K562 (cell line): Measurements from ENCODE around the gene LST1. TPM values are rescaled to one million over a fixed set of nuclear protein-coding genes. Genes with fewer than 3 reads are reported as not detected.

Source experiments
- CBFA2T2 ChIP-seq: fragments of 450-650 bp; conservative IDR thresholded peaks from 2 replicates; pipeline ENCODE4 v1.6.1; 2017; ENCODE audit warnings: mild to moderate bottlenecking
- EZH2 ChIP-seq: IDR thresholded peaks from 2 replicates; pipeline ENCODE4 v1.6.1; 2012; ENCODE audit warnings: low read depth, mild to moderate bottlenecking, inconsistent platforms, low read length, borderline replicate concordance
- HINFP ChIP-seq: fragments of 450-650 bp; conservative IDR thresholded peaks from 2 replicates; pipeline ENCODE4 v1.6.1; 2016; ENCODE audit warnings: missing genetic modification characterization, low read depth, mild to moderate bottlenecking, control low read depth, missing compliant biosample characterization
- HNRNPL ChIP-seq: fragments of 200-400 bp; formaldehyde crosslinking; IDR thresholded peaks from 2 replicates; pipeline ENCODE4 v1.6.1; 2017; ENCODE audit warnings: low read depth, mild to moderate bottlenecking, low read length
- IRF9 ChIP-seq: fragments of 450-650 bp; IDR thresholded peaks from 2 replicates; pipeline ENCODE4 v1.6.1; 2016; ENCODE audit warnings: missing biosample characterization, missing genetic modification characterization
- KHSRP ChIP-seq: fragments of 450-650 bp; IDR thresholded peaks from 2 replicates; pipeline ENCODE4 v1.6.1; 2017
- KLF16 ChIP-seq: IDR thresholded peaks from 2 replicates; pipeline ENCODE4 v1.6.1; 2016; ENCODE audit warnings: antibody characterized with exemption
- MAFG ChIP-seq: fragments of 450-650 bp; conservative IDR thresholded peaks from 2 replicates; pipeline ENCODE4 v1.6.1; 2016; ENCODE audit warnings: missing genetic modification characterization, missing compliant biosample characterization
- MECOM ChIP-seq: fragments of 250-450 bp; sonication (Bioruptor Pico); IDR thresholded peaks from 2 replicates; pipeline ENCODE4 v1.8.0; 2022; ENCODE audit warnings: inconsistent platforms
- PHF20 ChIP-seq: fragments of 450-650 bp; IDR thresholded peaks from 2 replicates; pipeline ENCODE4 v1.6.1; 2018; ENCODE audit not compliant: partially characterized antibody
- SMARCA4 ChIP-seq: fragments of 450-650 bp; IDR thresholded peaks from 2 replicates; pipeline ENCODE4 v1.6.1; 2016
- SMARCE1 ChIP-seq: fragments of 450-650 bp; IDR thresholded peaks from 2 replicates; pipeline ENCODE4 v1.7.1; 2016; ENCODE audit warnings: mild to moderate bottlenecking
- SNRNP70 ChIP-seq: fragments of 200-400 bp; formaldehyde crosslinking; optimal IDR thresholded peaks from 2 replicates; pipeline ENCODE3; 2017; ENCODE audit warnings: low read depth, low read length
- SREBF1 ChIP-seq: fragments of 150-350 bp; IDR thresholded peaks from 2 replicates; pipeline ENCODE4 v1.6.1; 2014; ENCODE audit warnings: antibody characterized with exemption, low read depth, low read length, borderline replicate concordance
- STAT6 ChIP-seq: sonication (generic); formaldehyde crosslinking; IDR thresholded peaks from 2 replicates; pipeline ENCODE4 v1.8.1; 2023; ENCODE audit warnings: mild to moderate bottlenecking, missing genetic modification reagents
- TAF9B ChIP-seq: fragments of 450-650 bp; IDR thresholded peaks from 2 replicates; pipeline ENCODE4 v1.6.1; 2018; ENCODE audit warnings: mild to moderate bottlenecking; ENCODE audit not compliant: partially characterized antibody
- TEAD2 ChIP-seq: fragments of 450-650 bp; IDR thresholded peaks from 2 replicates; pipeline ENCODE4 v1.6.1; 2016; ENCODE audit warnings: missing genetic modification characterization, control low read depth, missing compliant biosample characterization
- THRB ChIP-seq: fragments of 450-650 bp; formaldehyde crosslinking; conservative IDR thresholded peaks from 2 replicates; pipeline ENCODE4 v1.4.0; 2022; ENCODE audit warnings: mild to moderate bottlenecking, missing genetic modification characterization
- VEZF1 ChIP-seq: fragments of 200-800 bp; sonication (Bioruptor generic); IDR thresholded peaks from 2 replicates; pipeline ENCODE4 v1.6.1; 2017; ENCODE audit warnings: missing genetic modification characterization, missing compliant biosample characterization
- ZC3H8 ChIP-seq: fragments of 450-650 bp; IDR thresholded peaks from 2 replicates; pipeline ENCODE4 v1.6.1; 2017
- ZNF24 ChIP-seq: fragments of 450-650 bp; IDR thresholded peaks from 2 replicates; pipeline ENCODE4 v1.6.1; 2016
- ZNF696 ChIP-seq: fragments of 250-450 bp; sonication (Bioruptor Pico); conservative IDR thresholded peaks from 2 replicates; pipeline ENCODE4 v1.4.0; 2020; ENCODE audit warnings: mild to moderate bottlenecking, moderate library complexity
- ZNF778 ChIP-seq: fragments of 450-650 bp; formaldehyde crosslinking; IDR thresholded peaks from 2 replicates; pipeline ENCODE4 v1.4.0; 2020; ENCODE audit warnings: mild to moderate bottlenecking, moderate library complexity
- polyA plus RNA-seq, 8 experiments: library from polyadenylated mRNA; depleted of rRNA in 4 of 8; stranded (reverse) in 5 of 8; unstranded in 3 of 8; fragments of >200 nt; fragmentation: Nextera tagmentation in 2 of 8; fragmentation: Illumina TruSeq in 1 of 8; extraction: Ambion mirVana in 2 of 8; extraction: Trizol in 1 of 8; gene quantifications; 2 replicates each; pipeline versions ENCODE4 v1.2.1 to v1.2.3, GENCODE V29; 2011 to 2014; ENCODE audit warnings: inconsistent platforms in 1 of 8, missing spikeins in 1 of 8
- total RNA-seq, 7 experiments: library from RNA; depleted of rRNA in 6 of 7; stranded (reverse); fragments of >200 nt in 6 of 7; fragmentation: Illumina TruSeq in 2 of 7; extraction: Trizol in 2 of 7; gene quantifications; 2 replicates each; pipeline versions ENCODE4 v1.2.1 to v1.2.3, GENCODE V29; 2011 to 2021; ENCODE audit warnings: low replicate concordance in 1 of 7

The LST1 gene
- total and polyA plus RNA-seq, 9 of the 15 experiments (the other 6 are each of a cell fraction or from before 2014, with no cell fraction given) = 0.82 to 7.8 (median 1.7) TPM

- no peak for TF ChIP-seq VEZF1 (CRISPR knock-in tag)
- TF ChIP-seq TEAD2 (tag) = no peak
- TF ChIP-seq MAFG (tag) = no peak
- TF ChIP-seq SMARCE1 = peak; percentile 73; the same call in 1 of the 2 replicates
- no peak for TF ChIP-seq SNRNP70
- TF ChIP-seq SREBF1 = no peak
- peak; percentile 53; the same call in 1 of the 2 replicates for TF ChIP-seq THRB (CRISPR knock-in tag)
- no peak for TF ChIP-seq HNRNPL
- no peak for TF ChIP-seq PHF20
- peak; percentile 71; the same call in 1 of the 2 replicates for TF ChIP-seq SMARCA4
- TF ChIP-seq ZNF696 (CRISPR knock-in tag) = no peak
- TF ChIP-seq ZNF778 (CRISPR knock-in tag) = no peak
- no peak for TF ChIP-seq ZNF24
- no peak; the same call in 1 of the 2 replicates for TF ChIP-seq KHSRP
- no peak for TF ChIP-seq EZH2
- no peak for TF ChIP-seq IRF9
- no peak for TF ChIP-seq KLF16
- 0 out of 2 replicates have a peak, but pooled peaks have one; percentile 29 for TF ChIP-seq MECOM
- no peak for TF ChIP-seq CBFA2T2
- no peak for TF ChIP-seq HINFP
- TF ChIP-seq ZC3H8 = peak; percentile 66; the same call in 1 of the 2 replicates
- no peak for TF ChIP-seq TAF9B
- TF ChIP-seq STAT6 (CRISPR knock-in tag) = peak; percentile 79; the same call in 1 of the 2 replicates
Measured at GRCh38 chr6:31621320-31621939, 35.4 kb downstream of the LST1 start (continued).
